ENCODE data around the gene RIMKLA. TPM values are rescaled to one million over a fixed set of nuclear protein-coding genes. Genes with fewer than 3 reads are reported as not detected.

Gene RIMKLA
- total RNA-seq, 8 experiments from 2014 or later = 0.14 to 8.6 (median 7.0) TPM

DNA sequence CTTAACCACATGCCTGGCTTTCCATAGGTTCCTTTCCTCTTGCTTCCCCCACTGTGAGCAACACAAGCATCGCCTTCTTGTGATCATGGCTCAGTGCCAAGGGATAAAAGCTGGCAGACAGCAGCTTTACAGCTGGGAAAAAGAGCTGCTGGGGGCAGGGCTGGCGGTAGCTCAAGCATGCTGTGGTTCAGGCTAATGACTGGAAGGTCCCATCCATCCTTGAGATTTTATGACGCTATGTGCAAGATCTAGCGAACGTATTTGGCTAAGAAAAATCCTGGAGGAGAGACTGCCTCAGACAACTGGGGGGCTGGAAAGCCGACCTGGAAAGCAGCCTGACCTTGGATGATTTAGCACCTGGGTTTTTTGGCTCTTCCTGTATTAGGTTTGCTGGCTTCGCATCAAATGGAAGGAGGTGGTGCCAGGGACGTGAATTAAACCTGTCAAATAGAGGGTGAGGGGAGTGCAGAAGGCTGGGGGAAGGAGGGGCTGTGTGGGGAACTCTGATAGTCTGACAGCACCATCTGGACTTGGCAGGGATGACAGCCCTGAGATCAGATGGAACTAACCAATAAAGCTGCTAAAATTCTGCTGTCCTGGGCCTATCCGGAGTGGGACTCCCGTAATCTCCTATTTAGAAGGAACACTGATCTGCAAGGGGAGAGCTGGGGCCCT lies 40.5 kb downstream of the RIMKLA start:
- H3K4me3 ChIP-seq = no peak overlapping the region

DNA sequence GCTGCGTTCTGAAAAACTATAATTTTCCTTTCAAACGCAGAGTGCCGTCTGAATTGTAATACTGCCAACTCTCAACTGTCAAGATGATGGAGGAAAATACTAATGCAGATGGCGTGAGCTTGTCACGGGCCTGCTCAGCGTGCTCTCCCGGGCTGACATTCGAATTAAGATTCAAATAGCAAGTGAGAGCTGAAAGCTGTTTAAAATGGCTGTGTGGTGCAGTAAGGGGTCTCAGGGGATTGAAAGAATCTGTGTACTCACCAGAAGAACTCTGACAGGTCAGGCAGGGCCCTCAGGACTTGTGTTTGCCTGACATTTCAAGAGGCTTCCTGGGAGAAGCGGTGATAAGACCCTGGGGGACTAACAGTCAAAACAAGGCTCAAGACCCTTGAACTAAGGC lies 42.1 kb downstream of the RIMKLA start:
- peaks cover 27 to 55% of the 10 kb centered on the region in 2 donors for H3K4me1 ChIP-seq (replicated peaks in 1 of 2)
- peak in 5 of 8 experiments; percentile 4 to 79 (median 62) for ATAC-seq (replicated peaks in 6 of 8)
- H3K27ac ChIP-seq = peak overlapping the region; percentile 13 to 22
- in situ Hi-C loops (cut with MboI; ENCODE audit: low pct_unique_long_range_greater_than_20kb in 2 of 9, low sequenced_read_pairs in 9 of 9, unreplicated experiment in 9 of 9) = no loop called here
- WGBS, 10 experiments = 20 to 62% (median 39%) methylated on average over 2 to 9 of the region's 9 CpGs
- H3K4me3 ChIP-seq = no peak overlapping the region

More for the DNA sequence above, 40.5 kb downstream of the RIMKLA start:
- 0 to 48% (median 21%) methylated on average over 1 to 8 of the region's 10 CpGs; no CpG with 5 or more reads in 2 of the 10 experiments for WGBS, 10 experiments
- Histone ChIP-seq H3K27ac (peak overlapping the region; percentile 58 to 75), H3K4me1 (replicated peaks in 1 of 2) (peaks cover 27 to 60% of the 10 kb centered on the region in 2 donors)
- ATAC-seq (replicated peaks in 6 of 8) = peak; percentile 41 to 89 (median 78)
- in situ Hi-C loops (cut with MboI; ENCODE audit: low pct_unique_long_range_greater_than_20kb in 2 of 9, low sequenced_read_pairs in 9 of 9, unreplicated experiment in 9 of 9) = no loop called here

DNA sequence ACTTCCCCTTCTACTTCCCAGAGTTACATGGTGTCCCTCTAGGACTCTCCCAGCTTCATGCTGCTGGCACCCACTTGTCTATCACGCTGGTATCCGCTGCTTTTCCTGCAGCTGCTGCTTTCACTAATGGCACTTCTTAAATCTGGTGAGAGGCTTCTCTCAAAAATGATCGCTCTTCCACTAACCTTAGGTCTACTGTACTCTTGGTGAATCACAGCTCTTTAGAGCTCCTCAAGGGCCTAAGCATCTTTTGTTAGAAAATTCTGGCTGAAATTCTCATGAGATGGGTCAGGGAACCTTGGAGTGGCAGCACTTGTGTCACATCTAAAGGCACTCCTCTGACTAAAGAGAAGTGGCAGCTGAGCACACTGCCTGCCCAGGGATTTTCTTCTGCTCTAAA lies 43.1 kb downstream of the RIMKLA start:
- no peak for ATAC-seq (replicated peaks in 6 of 8)
- Histone ChIP-seq H3K27ac (peak overlapping the region in 1 of 2 donors; percentile 28), H3K4me1 (replicated peaks in 1 of 2) (peaks cover 27 to 54% of the 10 kb centered on the region in 2 donors), H3K4me3 (no peak overlapping the region)
- in situ Hi-C loops (cut with MboI; ENCODE audit: low pct_unique_long_range_greater_than_20kb in 2 of 9, low sequenced_read_pairs in 9 of 9, unreplicated experiment in 9 of 9) = no loop called here
- 33 to 100% (median 83%) methylated on average over 1 to 3 of the region's 3 CpGs; no CpG with 5 or more reads in 2 of the 10 experiments for WGBS, 10 experiments

DNA sequence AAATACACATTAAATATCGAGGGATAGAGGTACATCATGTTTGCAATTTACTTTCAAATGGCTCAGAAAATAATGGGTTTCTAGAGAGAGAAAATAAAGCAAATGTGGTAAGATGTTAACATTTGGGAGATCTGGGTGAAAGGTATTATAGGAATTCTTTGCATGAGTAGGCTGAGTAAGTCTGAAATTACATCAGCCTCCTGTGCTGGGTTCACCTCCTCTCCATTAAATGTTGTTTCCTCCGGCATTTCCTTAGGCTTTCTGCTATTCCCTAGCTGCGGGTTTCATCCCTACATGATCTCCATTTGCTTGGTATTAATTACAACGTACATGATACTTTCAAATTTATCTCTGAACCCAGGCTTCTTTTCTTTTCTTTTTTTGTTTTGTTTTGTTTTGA lies 43.6 kb downstream of the RIMKLA start:
- 17 to 95% (median 82%) methylated on average over 1 to 4 of the region's 4 CpGs; no CpG with 5 or more reads in 1 of the 10 experiments for WGBS, 10 experiments
- no peak overlapping the region for H3K27ac ChIP-seq

DNA sequence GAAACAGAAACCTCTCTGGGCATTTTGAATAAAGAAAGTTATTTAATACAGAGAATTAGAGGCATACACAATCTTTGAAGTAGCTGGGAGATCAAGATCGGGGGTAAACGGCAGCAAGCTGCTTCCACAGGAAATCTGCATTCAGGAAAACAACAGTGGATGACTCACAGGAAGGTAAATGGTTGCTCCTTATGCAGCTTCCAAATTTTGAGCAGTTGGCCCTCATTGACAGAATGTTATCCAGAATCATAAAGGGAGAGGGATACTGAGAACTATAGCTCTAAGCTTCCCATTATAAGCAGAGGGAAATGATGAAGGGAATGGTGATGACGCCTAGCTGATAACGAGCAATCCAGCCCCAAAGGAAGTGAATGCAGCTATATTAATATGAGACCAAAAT lies 46.6 kb downstream of the RIMKLA start:
- H3K4me1 ChIP-seq (replicated peaks in 1 of 2) = peaks cover 15 to 46% of the 10 kb centered on the region in 2 donors
- 0 to 100% (median 81%) methylated on average over 1 to 4 of the region's 4 CpGs; no CpG with 5 or more reads in 2 of the 10 experiments for WGBS, 10 experiments
- ATAC-seq (replicated peaks in 6 of 8) = no peak
- H3K4me3 ChIP-seq = no peak overlapping the region
- in situ Hi-C loops (cut with MboI; ENCODE audit: low pct_unique_long_range_greater_than_20kb in 2 of 9, low sequenced_read_pairs in 9 of 9, unreplicated experiment in 9 of 9) = loop anchor here in 1 of 9 experiments (25.0 kb wide), 1 partner anchor 90 kb away; the partner anchor contains the start of gene FOXJ3
- no peak overlapping the region for H3K27ac ChIP-seq

More for the DNA sequence above, 43.6 kb downstream of the RIMKLA start:
- in situ Hi-C loops (cut with MboI; ENCODE audit: low pct_unique_long_range_greater_than_20kb in 2 of 9, low sequenced_read_pairs in 9 of 9, unreplicated experiment in 9 of 9) = no loop called here
- H3K4me1 ChIP-seq (replicated peaks in 1 of 2) = peaks cover 27 to 53% of the 10 kb centered on the region in 2 donors
- no peak for ATAC-seq (replicated peaks in 6 of 8)
- no peak overlapping the region for H3K4me3 ChIP-seq

DNA sequence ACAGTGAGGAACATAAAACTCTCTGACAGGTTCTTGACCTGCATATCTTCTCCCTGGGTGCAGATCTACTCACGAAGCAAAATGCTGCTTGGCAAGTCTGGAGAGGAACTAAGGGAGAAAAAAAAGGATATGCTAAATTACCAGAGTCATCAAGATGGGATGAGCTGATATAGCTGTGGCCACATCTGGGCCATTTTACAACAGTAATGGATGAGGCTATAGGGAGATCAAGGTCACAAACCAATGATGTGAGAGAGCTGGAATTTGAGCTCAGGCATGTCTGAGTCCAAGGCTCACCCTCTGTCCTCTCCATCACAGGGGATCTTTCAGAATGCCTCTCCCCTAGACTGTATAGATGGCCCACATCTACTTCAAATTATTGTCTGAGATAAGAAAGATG lies 49.0 kb downstream of the RIMKLA start:
- Histone ChIP-seq H3K4me1 (replicated peaks in 1 of 2) (peaks cover 5 to 25% of the 10 kb centered on the region in 2 donors), H3K27ac (peak overlapping the region in 1 of 2 donors; percentile 36), H3K4me3 (no peak overlapping the region)
- peak in 5 of 8 experiments; percentile 24 to 72 (median 60) for ATAC-seq (replicated peaks in 6 of 8)
- 10 to 60% (median 38%) methylated on average over 1 of the region's 1 CpG; no CpG with 5 or more reads in 6 of the 10 experiments for WGBS, 10 experiments
- in situ Hi-C loops (cut with MboI; ENCODE audit: low pct_unique_long_range_greater_than_20kb in 2 of 9, low sequenced_read_pairs in 9 of 9, unreplicated experiment in 9 of 9) = loop anchor here in 1 of 9 experiments (25.0 kb wide), 1 partner anchor 92 kb away; the partner anchor contains the start of gene FOXJ3

DNA sequence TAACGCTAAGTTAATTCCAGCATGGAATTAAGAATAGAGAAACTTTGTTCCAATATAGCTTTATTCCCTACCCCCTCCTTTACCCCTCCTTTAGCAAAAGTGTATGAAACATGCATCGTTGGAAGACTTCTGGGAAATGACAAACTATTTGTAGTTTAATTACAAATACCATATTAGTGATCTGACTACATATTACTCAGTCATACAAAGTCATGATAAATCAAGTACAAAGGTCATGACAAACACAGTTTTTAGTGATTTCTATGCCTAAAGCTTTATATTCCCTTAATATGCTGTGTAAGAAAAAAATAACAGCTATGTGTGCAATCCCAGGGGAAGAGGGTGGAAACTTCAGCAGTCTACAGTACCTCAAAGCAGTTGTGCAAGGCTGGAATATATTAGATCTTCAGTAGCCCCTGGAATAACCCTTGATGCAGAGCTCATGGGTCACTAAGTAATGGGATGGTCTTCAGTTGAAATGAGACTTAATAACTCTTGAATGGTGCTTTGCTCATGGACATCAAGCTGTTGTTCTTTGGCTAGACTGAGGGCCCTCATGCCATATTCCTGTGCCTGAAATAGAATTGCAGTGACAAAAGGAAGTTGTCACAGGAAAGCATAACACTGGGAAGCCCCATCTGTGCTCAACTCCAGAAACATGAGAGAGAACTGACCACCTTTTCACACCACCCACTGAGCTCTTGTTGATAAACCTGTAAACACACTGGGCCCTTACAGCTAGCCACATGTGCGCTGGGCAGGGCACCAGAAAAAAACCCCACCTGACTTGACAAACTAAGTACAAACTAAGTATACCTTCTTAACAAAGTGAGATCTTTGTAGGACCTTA lies 49.9 kb downstream of the RIMKLA start:
- in situ Hi-C loops (cut with MboI; ENCODE audit: low pct_unique_long_range_greater_than_20kb in 2 of 9, low sequenced_read_pairs in 9 of 9, unreplicated experiment in 9 of 9) = loop anchor here in 1 of 9 experiments (25.0 kb wide), 1 partner anchor 93 kb away; the partner anchor contains the start of gene FOXJ3
- ATAC-seq (replicated peaks in 6 of 8) = no peak
- peaks cover 5 to 25% of the 10 kb centered on the region in 2 donors for H3K4me1 ChIP-seq (replicated peaks in 1 of 2)
- 10 to 100% (median 84%) methylated on average over 1 to 3 of the region's 3 CpGs for WGBS, 10 experiments
- no peak overlapping the region for H3K27ac ChIP-seq
- H3K4me3 ChIP-seq = no peak overlapping the region

DNA sequence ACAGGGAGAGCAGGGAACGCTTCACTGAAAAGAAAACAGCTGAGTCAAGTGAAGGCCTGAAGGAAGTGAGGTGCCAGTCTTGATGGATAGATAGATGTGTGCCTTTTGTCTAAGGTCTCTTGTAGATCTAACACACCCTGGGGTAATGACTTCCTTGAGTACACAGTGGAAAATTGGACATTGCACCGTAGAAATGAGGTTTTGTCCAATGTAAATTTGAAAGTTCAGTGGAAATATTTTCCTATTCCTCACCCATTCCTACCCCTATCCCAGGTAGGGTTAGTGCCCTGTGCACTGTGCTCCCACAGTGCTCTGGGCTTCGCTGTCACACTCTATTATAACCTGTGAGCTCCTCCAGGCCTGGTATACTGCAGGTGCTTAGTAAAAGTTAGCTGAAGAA lies 50.9 kb downstream of the RIMKLA start:
- Histone ChIP-seq H3K27ac (no peak overlapping the region), H3K4me3 (no peak overlapping the region), H3K4me1 (replicated peaks in 1 of 2) (peaks cover 5 to 25% of the 10 kb centered on the region in 2 donors)
- ATAC-seq (replicated peaks in 6 of 8) = no peak
- in situ Hi-C loops (cut with MboI; ENCODE audit: low pct_unique_long_range_greater_than_20kb in 2 of 9, low sequenced_read_pairs in 9 of 9, unreplicated experiment in 9 of 9) = loop anchor here in 1 of 9 experiments (25.0 kb wide), 1 partner anchor 94 kb away; the partner anchor contains the start of gene FOXJ3
- 29 to 81% (median 67%) methylated on average over 1 to 3 of the region's 3 CpGs; no CpG with 5 or more reads in 1 of the 10 experiments for WGBS, 10 experiments

DNA sequence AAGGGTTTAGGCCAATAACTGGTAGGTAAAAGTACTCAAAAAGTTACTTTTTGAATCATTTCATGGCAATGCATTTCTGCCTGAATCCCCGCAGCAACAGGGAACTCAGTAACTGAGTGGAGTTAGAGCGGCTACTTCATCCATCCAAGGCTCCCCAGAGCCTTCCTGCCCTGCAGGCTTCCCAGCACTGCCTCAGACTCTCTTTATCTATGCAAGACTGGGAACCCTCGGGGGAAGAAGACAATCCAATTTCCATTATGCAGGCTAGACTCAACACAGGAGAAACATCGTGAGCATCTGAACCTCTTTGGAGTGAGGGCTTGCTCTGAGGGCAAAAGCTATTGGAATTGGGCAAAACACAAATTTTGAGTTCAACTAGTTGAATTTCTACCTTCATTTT lies 52.1 kb downstream of the RIMKLA start:
- H3K4me3 ChIP-seq = no peak overlapping the region
- H3K27ac ChIP-seq = no peak overlapping the region
- H3K4me1 ChIP-seq (replicated peaks in 1 of 2) = peaks cover 5 to 25% of the 10 kb centered on the region in 2 donors
- ATAC-seq (replicated peaks in 6 of 8) = no peak
- in situ Hi-C loops (cut with MboI; ENCODE audit: low pct_unique_long_range_greater_than_20kb in 2 of 9, low sequenced_read_pairs in 9 of 9, unreplicated experiment in 9 of 9) = loop anchor here in 1 of 9 experiments (25.0 kb wide), 1 partner anchor 95 kb away; the partner anchor contains the start of gene FOXJ3
- WGBS, 10 experiments = 60 to 100% (median 87%) methylated on average over 1 to 4 of the region's 4 CpGs; no CpG with 5 or more reads in 4 of the 10 experiments

DNA sequence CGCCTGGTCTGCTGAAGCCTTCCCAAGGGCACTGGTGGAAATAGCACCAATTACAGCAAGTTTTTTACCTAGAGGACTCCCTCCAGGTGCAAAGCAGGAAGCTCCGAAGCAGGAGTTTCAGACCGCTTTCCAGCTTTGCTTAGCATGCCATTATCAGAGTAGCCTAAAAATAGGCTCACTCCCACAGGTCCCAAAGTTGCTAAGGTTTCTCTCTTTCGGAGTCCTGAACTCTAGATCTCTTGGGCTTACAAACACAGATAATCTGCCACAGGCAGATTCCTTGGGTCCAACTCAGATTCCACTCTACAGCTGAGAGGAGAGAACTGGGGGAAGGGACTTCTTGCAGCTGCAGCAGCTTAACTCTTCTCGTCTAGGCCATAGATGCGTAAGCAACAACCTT lies 52.8 kb downstream of the RIMKLA start:
- 56 to 88% (median 85%) methylated on average over 1 to 6 of the region's 6 CpGs; no CpG with 5 or more reads in 2 of the 10 experiments for WGBS, 10 experiments
- H3K4me3 ChIP-seq = no peak overlapping the region
- in situ Hi-C loops (cut with MboI; ENCODE audit: low pct_unique_long_range_greater_than_20kb in 2 of 9, low sequenced_read_pairs in 9 of 9, unreplicated experiment in 9 of 9) = loop anchor here in 1 of 9 experiments (25.0 kb wide), 1 partner anchor 96 kb away; the partner anchor contains the start of gene FOXJ3

DNA sequence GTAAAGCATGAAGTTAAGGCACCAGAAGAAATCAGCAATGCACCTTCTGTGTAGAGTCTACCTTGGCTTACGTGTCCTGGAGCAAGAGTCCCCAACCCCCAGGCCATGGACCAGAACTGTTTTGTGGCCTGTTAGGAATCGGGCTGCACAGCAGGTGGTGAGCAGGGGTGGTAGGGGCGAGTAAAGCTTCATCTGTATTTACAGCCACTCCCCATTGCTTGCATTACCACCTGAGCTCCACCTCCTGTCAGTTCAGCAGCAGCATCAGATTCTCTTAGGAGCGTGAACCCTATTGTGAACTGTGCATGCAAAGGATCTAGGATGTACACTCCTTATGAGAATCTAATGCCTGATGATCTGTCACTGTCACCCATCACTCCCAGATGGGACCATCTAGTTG lies 53.7 kb downstream of the RIMKLA start:
- no peak overlapping the region for H3K4me3 ChIP-seq
- WGBS, 10 experiments = 45 to 88% (median 79%) methylated on average over 1 to 4 of the region's 4 CpGs; no CpG with 5 or more reads in 4 of the 10 experiments
- in situ Hi-C loops (cut with MboI; ENCODE audit: low pct_unique_long_range_greater_than_20kb in 2 of 9, low sequenced_read_pairs in 9 of 9, unreplicated experiment in 9 of 9) = loop anchor here in 1 of 9 experiments (25.0 kb wide), 1 partner anchor 97 kb away; the partner anchor contains the start of gene FOXJ3
- no peak overlapping the region for H3K27ac ChIP-seq
- no peak for ATAC-seq (replicated peaks in 6 of 8)
- H3K4me1 ChIP-seq (replicated peaks in 1 of 2) = peaks cover 5 to 21% of the 10 kb centered on the region in 2 donors

More for the DNA sequence above, 52.8 kb downstream of the RIMKLA start:
- peaks cover 5 to 25% of the 10 kb centered on the region in 2 donors for H3K4me1 ChIP-seq (replicated peaks in 1 of 2)
- ATAC-seq (replicated peaks in 6 of 8) = no peak
- H3K27ac ChIP-seq = no peak overlapping the region

DNA sequence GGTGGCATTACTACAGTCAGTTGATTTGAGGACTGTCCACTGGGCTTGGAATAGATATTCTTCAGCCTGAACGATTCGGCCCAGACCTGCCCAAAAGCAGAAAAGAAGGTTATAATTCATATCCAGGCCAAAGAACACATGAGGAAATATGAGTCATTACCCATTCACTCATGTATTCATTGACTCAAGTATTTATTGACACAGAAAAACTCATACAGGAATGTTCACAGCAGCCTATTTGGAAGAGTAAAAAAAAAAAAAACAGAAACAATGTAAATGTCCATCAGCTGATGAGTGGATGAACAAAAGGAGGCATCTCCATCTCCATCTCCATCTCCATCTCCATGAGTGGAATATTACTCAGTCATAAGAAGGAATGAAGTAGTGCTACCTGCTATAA lies 59.3 kb downstream of the RIMKLA start:
- ATAC-seq (replicated peaks in 6 of 8) = peak in 2 of 8 experiments; percentile 32 to 61
- Histone ChIP-seq H3K27ac (no peak overlapping the region), H3K4me1 (replicated peaks in 1 of 2) (no peaks in the 10 kb centered on the region), H3K4me3 (no peak overlapping the region)
- in situ Hi-C loops (cut with MboI; ENCODE audit: low pct_unique_long_range_greater_than_20kb in 2 of 9, low sequenced_read_pairs in 9 of 9, unreplicated experiment in 9 of 9) = loop anchor here in 1 of 9 experiments (25.0 kb wide), 1 partner anchor 103 kb away; the partner anchor contains the start of gene FOXJ3
- 28 to 92% (median 52%) methylated on average over 2 of the region's 2 CpGs; no CpG with 5 or more reads in 3 of the 10 experiments for WGBS, 10 experiments

Data from motor neuron (in vitro differentiated cells).